Hepatocyte (in vitro differentiated cells): ENCODE data around the gene FAM241A. TPM values are rescaled to one million over a fixed set of nuclear protein-coding genes. Genes with fewer than 3 reads are reported as not detected.
A peak's percentile ranks its signal among the peaks of the same experiment; 100 is the strongest.
"Not testable (repeated sequence)": the region's sequence is repeated elsewhere in the genome, so short reads cannot be mapped to it uniquely, and the experiment has no call there.

Source experiments
- DNase-seq: peaks from one replicate; pipeline ENCODE4 v3.0.0-alpha.2; 2016; ENCODE audit warnings: low spot score
- H2AFZ ChIP-seq: fragments of 200-600 bp; sonication (generic); 2 replicates; pipeline ENCODE4 v1.6.0; 2016; ENCODE audit warnings: antibody characterized with exemption, mild to moderate bottlenecking
- H3K27ac ChIP-seq: fragments of 200-600 bp; sonication (generic); 2 replicates; pipeline ENCODE4 v1.5.1; 2016; ENCODE audit warnings: mild to moderate bottlenecking
- H3K27me3 ChIP-seq: fragments of 200-600 bp; sonication (generic); 2 replicates; pipeline ENCODE4 v1.6.1; 2016
- H3K36me3 ChIP-seq: fragments of 200-600 bp; sonication (generic); replicated peaks from 2 replicates; pipeline ENCODE4 v1.5.1; 2016; ENCODE audit warnings: low read depth; ENCODE audit not compliant: insufficient read depth
- H3K4me1 ChIP-seq: fragments of 200-600 bp; sonication (generic); 2 replicates; pipeline ENCODE4 v1.5.1; 2016; ENCODE audit warnings: mild to moderate bottlenecking, moderate library complexity; ENCODE audit not compliant: insufficient read depth
- H3K4me2 ChIP-seq: fragments of 200-600 bp; sonication (generic); 2 replicates; pipeline ENCODE4 v1.6.0; 2016
- H3K4me3 ChIP-seq: fragments of 200-600 bp; sonication (generic); 2 replicates; pipeline ENCODE4 v1.5.1; 2016; ENCODE audit warnings: mild to moderate bottlenecking
- H3K79me2 ChIP-seq: fragments of 200-600 bp; sonication (generic); 2 replicates; pipeline ENCODE4 v1.6.0; 2017; ENCODE audit warnings: mild to moderate bottlenecking
- H3K9me2 ChIP-seq: fragments of 200-600 bp; sonication (generic); replicated peaks from 2 replicates; pipeline ENCODE4 v1.6.0; 2017; ENCODE audit warnings: mild to moderate bottlenecking; ENCODE audit not compliant: insufficient read depth
- H3K9me3 ChIP-seq: fragments of 200-600 bp; sonication (generic); 2 replicates; pipeline ENCODE4 v1.5.1; 2016; ENCODE audit warnings: low read depth, mild to moderate bottlenecking
- H4K20me1 ChIP-seq: fragments of 200-600 bp; sonication (generic); 2 replicates; pipeline ENCODE4 v1.6.0; 2016; ENCODE audit warnings: mild to moderate bottlenecking; ENCODE audit not compliant: insufficient read depth, poor library complexity, severe bottlenecking
- CTCF ChIP-seq: fragments of 200-600 bp; sonication (generic); IDR thresholded peaks from 2 replicates; pipeline ENCODE4 v1.5.1; 2016; ENCODE audit warnings: antibody characterized with exemption, mild to moderate bottlenecking; ENCODE audit not compliant: poor library complexity
- EZH2 ChIP-seq: fragments of 200-600 bp; sonication (generic); IDR thresholded peaks from 2 replicates; pipeline ENCODE4 v1.6.1; 2016; ENCODE audit warnings: antibody characterized with exemption, mild to moderate bottlenecking, borderline replicate concordance
- EZH2phosphoT487 ChIP-seq: fragments of 200-600 bp; sonication (generic); IDR thresholded peaks from one replicate; pipeline ENCODE4 v1.6.1; 2018; ENCODE audit warnings: antibody characterized with exemption, mild to moderate bottlenecking, low read depth, moderate library complexity; ENCODE audit not compliant: unreplicated experiment, severe bottlenecking
- WGBS: methylation state at CpG from one replicate; pipeline ENCODE4 v1.1.6; 2016; ENCODE audit warnings: low lambda C conversion rate; ENCODE audit errors: missing lambda C conversion rate; 5-methylcytosine and 5-hydroxymethylcytosine counted together
- polyA plus RNA-seq: library from polyadenylated mRNA; unstranded; fragments of >200 nt; fragmentation: Nextera tagmentation; extraction: Ambion mirVana; gene quantifications from 2 replicates; pipeline ENCODE4 v1.2.1, GENCODE V29; 2016
- total RNA-seq: library from RNA; depleted of rRNA; stranded (reverse); fragments of >200 nt; gene quantifications from 2 replicates; pipeline ENCODE4 v1.2.3, GENCODE V29; 2014

The FAM241A gene
- total and polyA plus RNA-seq, 2 experiments from 2014 or later: 2.3 to 3.2 TPM

DNA sequence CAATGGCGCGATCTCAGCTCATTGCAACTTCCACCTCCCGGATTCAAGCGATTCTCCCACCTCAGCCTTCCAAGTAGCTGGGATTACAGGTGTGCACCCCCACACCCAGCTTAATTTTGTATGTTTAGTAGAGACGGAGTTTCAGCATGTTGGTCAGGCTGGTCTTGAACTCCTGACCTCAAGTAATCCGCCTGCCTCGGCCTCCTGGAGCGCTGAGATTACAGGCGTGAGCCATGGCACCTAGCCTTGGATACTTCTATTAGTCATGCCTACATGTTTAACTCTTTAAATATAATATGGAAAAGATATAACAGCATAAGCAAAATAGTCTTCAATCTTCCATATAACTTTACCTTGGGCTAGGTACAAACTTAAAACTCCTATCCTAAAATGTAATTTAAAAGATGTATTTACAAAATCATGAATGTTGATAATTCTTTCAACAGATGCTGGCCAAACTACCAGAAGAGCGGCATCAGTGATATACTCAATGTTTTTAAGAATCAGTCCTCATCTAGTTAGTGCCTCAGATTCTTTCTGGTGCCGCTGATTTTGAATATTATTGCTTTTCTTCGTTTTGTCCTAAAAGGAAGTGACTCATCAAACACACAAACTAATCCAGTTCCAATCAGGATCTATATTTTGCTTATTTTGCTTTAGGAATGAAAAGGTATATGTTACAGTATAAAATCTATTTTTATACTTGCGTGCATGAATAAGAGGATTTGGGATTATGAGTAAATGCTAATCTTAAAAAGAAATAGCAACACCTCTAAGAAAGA lies 23.7 kb downstream of the FAM241A start:
- TF ChIP-seq EZH2 (no peak), CTCF (no peak), EZH2phosphoT487 (no peak)
- Histone ChIP-seq H3K36me3 (no peaks in the 10 kb centered on the region), H3K27ac (no peak overlapping the region), H3K27me3 (no peaks in the 10 kb centered on the region), H3K4me2 (no peak overlapping the region), H3K4me3 (no peak overlapping the region), H3K79me2 (no peaks in the 10 kb centered on the region), H3K4me1 (no peaks in the 10 kb centered on the region), H3K9me2 (no peaks in the 10 kb centered on the region), H4K20me1 (no peaks in the 10 kb centered on the region), H3K9me3 (no peaks in the 10 kb centered on the region), H2AFZ (no peak overlapping the region)
- no peak for DNase-seq
- 94% methylated on average over 13 of the region's 13 CpGs for WGBS

GRCh38 chr4:112170451-112170993 lies 25.3 kb downstream of the FAM241A start:
- no peaks in the 10 kb centered on the region for H3K36me3 ChIP-seq
- peak; percentile 17 for DNase-seq
- no peaks in the 10 kb centered on the region for H3K79me2 ChIP-seq
- TF ChIP-seq EZH2phosphoT487 (no peak), EZH2 (no peak), CTCF (no peak)
- H3K27ac ChIP-seq: no peak overlapping the region
- no peak overlapping the region for H2AFZ ChIP-seq
- no peak overlapping the region for H3K4me3 ChIP-seq
- H3K4me2 ChIP-seq: no peak overlapping the region
- H4K20me1 ChIP-seq: no peaks in the 10 kb centered on the region
- H3K4me1 ChIP-seq: no peaks in the 10 kb centered on the region
- no peaks in the 10 kb centered on the region for H3K9me3 ChIP-seq
- WGBS: 89% methylated on average over 3 of the region's 3 CpGs
- H3K9me2 ChIP-seq: no peaks in the 10 kb centered on the region
- no peaks in the 10 kb centered on the region for H3K27me3 ChIP-seq

DNA sequence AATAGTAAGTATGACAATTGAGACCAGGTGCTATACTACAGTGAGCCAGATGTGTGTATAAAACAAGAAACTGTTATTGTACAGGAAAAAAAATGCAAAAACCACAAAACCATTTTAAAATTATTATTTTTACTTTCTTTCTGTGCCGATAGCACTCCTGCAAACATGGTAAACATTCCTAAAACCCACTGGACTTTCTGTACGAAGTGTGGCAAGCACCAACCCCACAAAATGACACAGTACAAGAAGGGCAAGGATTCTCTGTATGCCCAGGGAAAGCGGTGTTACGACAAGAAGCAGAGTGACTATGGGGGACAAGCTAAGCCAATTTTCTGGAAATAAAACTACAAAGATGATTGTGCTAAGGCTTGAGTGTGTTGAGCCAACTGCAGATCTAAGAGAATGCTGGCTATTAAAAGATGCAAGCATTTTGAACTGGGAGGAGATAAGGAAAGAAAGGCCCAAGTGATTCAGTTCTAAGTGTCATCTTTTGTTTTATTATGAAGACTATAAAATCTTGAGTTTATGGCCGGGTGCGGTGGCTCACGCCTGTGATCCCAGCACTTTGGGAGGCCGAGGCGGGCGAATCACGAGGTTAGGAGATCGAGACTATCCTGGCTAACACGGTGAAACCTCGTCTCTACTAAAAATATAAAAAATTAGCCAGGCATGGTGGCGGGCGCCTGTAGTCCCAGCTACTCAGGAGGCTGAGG lies 26.0 kb downstream of the FAM241A start:
- H4K20me1 ChIP-seq, H2AFZ ChIP-seq, H3K27me3 ChIP-seq, H3K27ac ChIP-seq, H3K36me3 ChIP-seq, DNase-seq, H3K9me2 ChIP-seq, H3K4me3 ChIP-seq, H3K79me2 ChIP-seq, H3K9me3 ChIP-seq, H3K4me2 ChIP-seq, H3K4me1 ChIP-seq: not testable (repeated sequence)
- 94% methylated on average over 16 of the region's 16 CpGs for WGBS

- Histone ChIP-seq H4K20me1 (no peaks in the 10 kb centered on the region), H3K4me2 (no peak overlapping the region), H3K4me3 (no peak overlapping the region), H3K4me1 (no peaks in the 10 kb centered on the region), H3K27me3 (no peaks in the 10 kb centered on the region), H3K9me3 (no peaks in the 10 kb centered on the region), H3K27ac (no peak overlapping the region), H3K36me3 (no peaks in the 10 kb centered on the region), H2AFZ (no peak overlapping the region), H3K79me2 (no peaks in the 10 kb centered on the region), H3K9me2 (no peaks in the 10 kb centered on the region)
- DNase-seq: no peak
- TF ChIP-seq EZH2phosphoT487 (no peak), CTCF (no peak), EZH2 (no peak)
- 97% methylated on average over 1 of the region's 1 CpG for WGBS
These were observed 26.9 kb downstream of the FAM241A start for GRCh38 chr4:112172180-112172579.
